KOPT-K1 (cell line): ENCODE results near the gene XAB2.
A peak's percentile ranks its signal among the peaks of the same experiment; 100 is the strongest.

Experiments
- H3K27ac ChIP-seq: fragments of 200-600 bp; sonication (generic); 2 replicates; pipeline ENCODE4 v1.5.1; 2016; ENCODE audit warnings: antibody characterized with exemption, mild to moderate bottlenecking, low read depth, low read length; ENCODE audit not compliant: poor library complexity, severe bottlenecking
- H3K36me3 ChIP-seq: fragments of 200-600 bp; sonication (generic); 2 replicates; pipeline ENCODE4 v1.5.1; 2017; ENCODE audit warnings: antibody characterized with exemption, mild to moderate bottlenecking, low read length, moderate library complexity; ENCODE audit not compliant: insufficient read depth
- H3K9me3 ChIP-seq: fragments of 200-600 bp; sonication (generic); 2 replicates; pipeline ENCODE4 v1.5.1; 2017; ENCODE audit warnings: antibody characterized with exemption, low read length, mild to moderate bottlenecking; ENCODE audit not compliant: insufficient read depth, poor library complexity, severe bottlenecking

The XAB2 gene

GRCh38 chr19:7629347-7630054 is at the start of gene XAB2, which contains the start of gene PET100:
Gene XAB2, minus strand, starts transcription at chr19:7629545. Its CDS starts 18 bp downstream, at chr19:7629527.
Gene PET100, plus strand, starts transcription at chr19:7629793. Its CDS starts 41 bp downstream, at chr19:7629834.
- Histone ChIP-seq H3K9me3 (no peaks in the 10 kb centered on the region), H3K27ac (peak within 1 kb of the TSS; percentile 66), H3K36me3 (peaks cover 41% of the 10 kb centered on the region; the same call in 1 of the 2 replicates)

DNA sequence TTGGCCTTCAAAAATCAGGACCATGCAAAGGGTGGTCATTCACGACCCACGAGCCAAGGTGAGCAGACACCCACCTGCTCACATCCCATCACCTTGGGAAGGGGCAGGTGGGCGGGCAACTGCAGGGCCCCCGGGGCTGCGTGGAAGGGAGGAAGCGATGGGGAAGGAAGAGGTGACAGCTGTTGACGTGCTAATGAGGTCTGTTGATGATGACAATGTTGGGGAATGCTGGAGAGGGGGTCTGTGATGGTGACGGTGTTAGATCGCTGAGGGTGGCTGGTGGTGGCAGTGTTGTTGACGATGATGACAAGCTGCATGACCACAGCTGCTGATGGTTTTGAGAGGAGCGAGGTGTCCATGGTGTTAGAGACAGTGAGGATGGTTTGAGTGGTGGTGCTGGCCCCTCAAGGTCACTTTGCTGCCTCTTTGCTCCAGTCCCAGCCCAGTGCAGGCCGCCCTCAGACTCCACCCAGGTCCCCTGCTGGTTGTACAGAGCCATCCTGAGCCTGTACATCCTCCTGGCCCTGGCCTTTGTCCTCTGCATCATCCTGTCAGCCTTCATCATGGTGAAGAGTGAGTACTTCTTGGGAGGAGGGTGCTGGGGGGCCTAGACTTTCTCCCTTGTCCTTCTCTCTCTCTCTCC is 48.4 kb upstream of the XAB2 start:
- no peaks in the 10 kb centered on the region for H3K9me3 ChIP-seq
- H3K36me3 ChIP-seq: peaks cover 5% of the 10 kb centered on the region; the same call in 1 of the 2 replicates
- no peak overlapping the region for H3K27ac ChIP-seq

DNA sequence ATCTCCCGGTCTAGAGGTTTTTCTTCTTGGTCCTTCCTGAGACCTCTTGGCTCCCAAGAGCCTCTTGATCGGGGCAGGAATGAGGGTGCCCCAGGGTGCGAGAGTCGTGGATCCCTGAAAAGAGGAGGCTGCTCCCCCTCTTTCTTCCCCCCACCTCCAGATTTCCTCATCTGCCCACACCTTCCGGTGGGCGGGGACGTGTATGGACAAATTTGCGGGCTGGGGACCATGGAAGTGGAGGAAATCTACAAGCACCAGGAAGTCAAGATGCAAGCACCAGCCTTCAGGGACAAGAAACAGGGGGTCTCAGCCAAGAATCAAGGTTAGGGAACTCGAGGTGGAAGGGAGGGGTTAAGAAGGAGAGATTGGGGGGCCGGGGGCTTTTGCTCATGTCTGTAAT is 47.5 kb upstream of the XAB2 start, which contains the start of gene MCEMP1:
TSS of gene MCEMP1 (plus strand) at position 237 of the 400 bp plus-strand sequence. CDS start at position 268, 31 bp downstream.
- H3K9me3 ChIP-seq: no peaks in the 10 kb centered on the region
- H3K36me3 ChIP-seq: no peaks in the 10 kb centered on the region
- H3K27ac ChIP-seq: no peak within 1 kb of the TSS

DNA sequence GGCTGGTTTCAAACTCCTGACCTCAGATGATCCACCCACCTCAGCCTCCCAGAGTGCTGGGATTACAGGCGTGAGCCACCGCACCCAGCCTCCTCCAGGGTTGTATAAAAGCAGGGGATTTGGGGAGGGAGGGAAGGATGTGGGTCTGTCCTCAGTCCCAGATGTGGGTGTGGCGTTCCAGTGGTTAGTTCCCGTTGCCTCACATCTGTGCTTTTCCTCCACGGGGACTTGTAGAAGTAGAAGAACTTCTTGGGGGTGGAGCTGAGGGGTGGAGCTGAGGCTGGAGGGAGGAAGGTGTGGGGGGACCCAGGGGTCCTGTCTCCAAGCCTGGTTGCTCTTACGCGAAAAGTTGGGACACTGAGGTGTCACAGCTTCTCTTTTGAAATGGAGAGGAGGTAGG is 47.0 kb upstream of the XAB2 start:
- Histone ChIP-seq H3K36me3 (no peaks in the 10 kb centered on the region), H3K27ac (no peak overlapping the region), H3K9me3 (no peaks in the 10 kb centered on the region)

GRCh38 chr19:7674010-7675005 is 45.0 kb upstream of the XAB2 start:
- Histone ChIP-seq H3K27ac (peak overlapping the region; percentile 51), H3K9me3 (no peaks in the 10 kb centered on the region), H3K36me3 (no peaks in the 10 kb centered on the region)

DNA sequence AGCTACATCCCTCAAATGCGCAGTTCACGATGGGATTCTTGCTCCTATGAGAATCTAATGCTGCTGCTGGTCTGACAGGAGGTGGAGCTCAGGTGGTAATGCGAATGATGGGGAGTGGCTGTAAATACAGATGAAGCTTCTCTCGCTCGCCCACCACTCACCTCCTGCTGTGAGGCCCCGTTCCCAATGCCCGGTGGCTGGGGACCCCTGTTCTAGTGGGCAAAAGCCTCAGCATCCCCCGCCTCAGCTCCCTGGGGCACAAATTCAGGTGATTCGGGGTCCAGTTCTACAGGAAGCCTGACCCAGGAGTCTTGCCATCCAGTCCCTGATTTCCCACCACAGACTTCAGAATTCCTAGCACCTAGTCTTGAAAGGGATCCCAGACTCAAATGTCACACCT is 43.2 kb upstream of the XAB2 start:
- Histone ChIP-seq H3K36me3 (no peaks in the 10 kb centered on the region), H3K27ac (no peak overlapping the region), H3K9me3 (no peaks in the 10 kb centered on the region)

DNA sequence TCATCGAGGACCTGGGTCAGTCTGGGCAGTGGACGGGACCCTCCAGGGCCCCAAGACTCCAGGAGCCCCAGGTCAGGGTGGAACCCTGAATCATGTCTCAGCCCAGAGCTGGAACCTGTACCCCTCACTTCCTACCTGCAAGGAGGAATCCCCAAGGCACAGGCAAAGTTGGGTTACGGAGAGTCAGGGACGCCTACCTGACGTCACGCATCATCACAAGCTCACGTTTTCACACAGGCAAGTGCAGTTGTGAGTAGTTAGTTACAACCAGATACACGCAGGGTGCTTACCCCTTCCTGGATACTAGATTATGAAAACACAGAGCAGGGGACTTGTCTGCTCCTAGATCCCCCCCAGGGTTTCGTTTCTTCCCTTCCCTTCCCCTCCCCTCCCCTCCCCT is 41.4 kb upstream of the XAB2 start:
- no peaks in the 10 kb centered on the region for H3K9me3 ChIP-seq
- no peaks in the 10 kb centered on the region for H3K36me3 ChIP-seq
- H3K27ac ChIP-seq: no peak overlapping the region

GRCh38 chr19:7670150-7670783 is 40.9 kb upstream of the XAB2 start:
- Histone ChIP-seq H3K9me3 (no peaks in the 10 kb centered on the region), H3K27ac (no peak overlapping the region), H3K36me3 (no peaks in the 10 kb centered on the region)

DNA sequence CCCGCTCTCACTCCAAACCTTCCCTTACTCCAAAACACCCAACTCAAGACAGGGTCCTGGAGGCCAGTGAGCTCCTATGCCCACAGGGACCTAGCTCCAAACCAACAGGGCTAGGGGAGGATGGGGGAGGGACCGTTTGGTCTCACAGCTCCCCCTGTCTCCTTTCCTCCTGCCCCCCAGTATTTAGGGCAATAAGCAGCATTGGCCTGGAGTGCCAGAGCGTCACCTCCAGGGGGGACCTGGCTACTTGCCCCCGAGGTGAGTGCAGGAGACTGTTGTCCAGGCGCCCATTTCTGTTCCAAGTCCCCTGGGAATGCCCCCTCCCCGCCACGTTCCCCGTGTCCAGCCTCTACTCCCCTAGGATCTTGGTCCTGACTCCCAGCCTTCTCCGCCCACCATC is 40.3 kb upstream of the XAB2 start:
- H3K9me3 ChIP-seq: no peaks in the 10 kb centered on the region
- no peaks in the 10 kb centered on the region for H3K36me3 ChIP-seq
- peak overlapping the region; percentile 82 for H3K27ac ChIP-seq

- Histone ChIP-seq H3K36me3 (no peaks in the 10 kb centered on the region), H3K27ac (peak within 1 kb of the TSS; percentile 82), H3K9me3 (no peaks in the 10 kb centered on the region)
These were observed 39.5 kb upstream of the XAB2 start, which contains the start of gene RETN for GRCh38 chr19:7668842-7669241. Gene RETN, plus strand, starts transcription at chr19:7669049. Its CDS starts 278 bp downstream, at chr19:7669327.

- Histone ChIP-seq H3K9me3 (no peaks in the 10 kb centered on the region), H3K27ac (no peak overlapping the region), H3K36me3 (no peaks in the 10 kb centered on the region)
These were observed 35.7 kb upstream of the XAB2 start for GRCh38 chr19:7665076-7665475.

DNA sequence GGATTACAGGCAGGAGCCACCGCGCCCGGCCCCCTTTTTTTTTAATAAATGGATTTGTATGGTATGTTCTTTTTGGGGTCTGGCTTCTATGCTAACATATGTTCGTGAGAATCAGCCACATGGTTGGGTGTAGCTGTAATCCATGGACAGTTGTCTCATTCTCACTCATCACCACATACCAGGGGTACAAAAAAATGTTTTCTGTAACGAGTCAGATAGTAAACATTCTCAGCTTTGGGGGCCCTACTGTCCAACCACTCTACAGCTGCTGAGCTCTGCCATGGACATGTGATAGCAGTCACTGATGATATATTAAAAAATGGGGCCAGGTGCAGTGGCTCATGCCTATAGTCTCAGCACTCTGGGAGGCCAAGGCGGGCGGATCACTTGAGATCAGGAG is 34.4 kb upstream of the XAB2 start:
- H3K9me3 ChIP-seq: no peaks in the 10 kb centered on the region
- no peaks in the 10 kb centered on the region for H3K36me3 ChIP-seq

DNA sequence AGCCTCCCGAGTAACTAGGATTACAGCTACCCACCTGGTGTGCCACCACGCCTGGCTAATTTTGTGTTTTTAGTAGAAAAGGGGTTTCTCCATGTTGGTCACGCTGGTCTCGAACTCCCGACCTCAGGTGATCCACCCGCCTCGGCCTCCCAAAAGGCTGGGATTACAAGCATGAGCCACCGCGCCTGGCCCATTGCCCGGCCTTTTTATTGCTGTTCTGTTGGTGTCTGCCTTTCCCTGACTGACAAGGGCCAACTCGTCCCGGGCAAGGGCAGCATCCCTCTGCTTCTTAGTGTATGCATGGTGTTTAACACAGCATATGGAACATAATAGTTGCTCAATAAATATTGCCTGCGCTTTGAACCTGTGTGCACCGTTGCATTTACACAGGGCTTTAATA is 33.3 kb upstream of the XAB2 start:
- no peak overlapping the region for H3K27ac ChIP-seq
- no peaks in the 10 kb centered on the region for H3K9me3 ChIP-seq
- H3K36me3 ChIP-seq: no peaks in the 10 kb centered on the region

More for the DNA sequence above, 34.4 kb upstream of the XAB2 start:
- no peak overlapping the region for H3K27ac ChIP-seq

- Histone ChIP-seq H3K27ac (no peak overlapping the region), H3K36me3 (no peaks in the 10 kb centered on the region), H3K9me3 (no peaks in the 10 kb centered on the region)
These were observed 32.6 kb upstream of the XAB2 start for GRCh38 chr19:7661744-7662538.
